ENCODE measurements around the gene RHCE.

GRCh38 chr1:25343872-25344271 is 76.8 kb downstream of the RHCE start:
- no peak for TF ChIP-seq ZBTB7A (IDR thresholded peaks at IDR 0.05; ENCODE audit: borderline replicate concordance, control insufficient read depth, low read depth, low read length)
- no peak for TF ChIP-seq JUNB (CRISPR knock-in tag; conservative IDR thresholded peaks at IDR 0.05)
- TF ChIP-seq L3MBTL2 (IDR thresholded peaks at IDR 0.05) = no peak
- no peak for TF ChIP-seq CREB1 (IDR thresholded peaks at IDR 0.05)
- no peak for TF ChIP-seq CREB1 (CRISPR knock-in tag; IDR thresholded peaks at IDR 0.05)
- TF ChIP-seq, protein P1, sequence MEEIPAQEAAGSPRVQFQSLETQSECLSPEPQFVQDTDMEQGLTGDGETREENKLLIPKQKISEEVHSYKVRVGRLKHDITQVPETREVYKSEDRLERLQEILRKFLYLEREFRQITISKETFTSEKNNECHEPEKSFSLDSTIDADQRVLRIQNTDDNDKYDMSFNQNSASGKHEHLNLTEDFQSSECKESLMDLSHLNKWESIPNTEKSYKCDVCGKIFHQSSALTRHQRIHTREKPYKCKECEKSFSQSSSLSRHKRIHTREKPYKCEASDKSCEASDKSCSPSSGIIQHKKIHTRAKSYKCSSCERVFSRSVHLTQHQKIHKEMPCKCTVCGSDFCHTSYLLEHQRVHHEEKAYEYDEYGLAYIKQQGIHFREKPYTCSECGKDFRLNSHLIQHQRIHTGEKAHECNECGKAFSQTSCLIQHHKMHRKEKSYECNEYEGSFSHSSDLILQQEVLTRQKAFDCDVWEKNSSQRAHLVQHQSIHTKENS (CRISPR knock-in tag; IDR thresholded peaks at IDR 0.05) = no peak
- no peak for TF ChIP-seq ZNF274 (IDR thresholded peaks at IDR 0.05; ENCODE audit: borderline replicate concordance, low read depth, low read length)
- TF ChIP-seq, protein P2, sequence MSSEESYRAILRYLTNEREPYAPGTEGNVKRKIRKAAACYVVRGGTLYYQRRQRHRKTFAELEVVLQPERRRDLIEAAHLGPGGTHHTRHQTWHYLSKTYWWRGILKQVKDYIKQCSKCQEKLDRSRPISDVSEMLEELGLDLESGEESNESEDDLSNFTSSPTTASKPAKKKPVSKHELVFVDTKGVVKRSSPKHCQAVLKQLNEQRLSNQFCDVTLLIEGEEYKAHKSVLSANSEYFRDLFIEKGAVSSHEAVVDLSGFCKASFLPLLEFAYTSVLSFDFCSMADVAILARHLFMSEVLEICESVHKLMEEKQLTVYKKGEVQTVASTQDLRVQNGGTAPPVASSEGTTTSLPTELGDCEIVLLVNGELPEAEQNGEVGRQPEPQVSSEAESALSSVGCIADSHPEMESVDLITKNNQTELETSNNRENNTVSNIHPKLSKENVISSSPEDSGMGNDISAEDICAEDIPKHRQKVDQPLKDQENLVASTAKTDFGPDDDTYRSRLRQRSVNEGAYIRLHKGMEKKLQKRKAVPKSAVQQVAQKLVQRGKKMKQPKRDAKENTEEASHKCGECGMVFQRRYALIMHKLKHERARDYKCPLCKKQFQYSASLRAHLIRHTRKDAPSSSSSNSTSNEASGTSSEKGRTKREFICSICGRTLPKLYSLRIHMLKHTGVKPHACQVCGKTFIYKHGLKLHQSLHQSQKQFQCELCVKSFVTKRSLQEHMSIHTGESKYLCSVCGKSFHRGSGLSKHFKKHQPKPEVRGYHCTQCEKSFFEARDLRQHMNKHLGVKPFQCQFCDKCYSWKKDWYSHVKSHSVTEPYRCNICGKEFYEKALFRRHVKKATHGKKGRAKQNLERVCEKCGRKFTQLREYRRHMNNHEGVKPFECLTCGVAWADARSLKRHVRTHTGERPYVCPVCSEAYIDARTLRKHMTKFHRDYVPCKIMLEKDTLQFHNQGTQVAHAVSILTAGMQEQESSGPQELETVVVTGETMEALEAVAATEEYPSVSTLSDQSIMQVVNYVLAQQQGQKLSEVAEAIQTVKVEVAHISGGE (CRISPR knock-in tag; IDR thresholded peaks at IDR 0.05) = no peak

Data from K562 (cell line).